ENCODE results near the gene CNEP1R1.

The CNEP1R1 gene

GRCh38 chr16:50066482-50067289, 41.7 kb downstream of the CNEP1R1 start:
- peaks cover 14% of the 10 kb centered on the region for H3K79me1 ChIP-seq (replicated peaks; ENCODE audit: low read length, poor library complexity, severe bottlenecking)
- H2AFZ ChIP-seq (ENCODE audit: low read depth, low read length): peak overlapping the region; percentile 95
- H2BK120ac ChIP-seq (ENCODE audit: low read depth, low read length): no peak overlapping the region
- H3K36me3 ChIP-seq (ENCODE audit: control insufficient read depth in 1 of 2, insufficient read depth in 2 of 2, low read depth in 1 of 2, low read length in 2 of 2): peaks cover 8 to 25% of the 10 kb centered on the region in 2 experiments
- H3K27me3 ChIP-seq (ENCODE audit: control insufficient read depth in 1 of 2, insufficient read depth in 1 of 2, low read length in 2 of 2): no peaks in the 10 kb centered on the region
- WGBS: 30% methylated on average over 30 of the region's 34 CpGs
- H3K4me3 ChIP-seq (ENCODE audit: insufficient read depth in 1 of 2, low read depth in 1 of 2, low read length in 2 of 2): peak overlapping the region; percentile 84 to 95
- no peak for DNase-seq
- peak overlapping the region in 1 of 2 experiments; percentile 88 for H3K4ac ChIP-seq (ENCODE audit: low read depth in 1 of 2, low read length in 2 of 2)
- peak overlapping the region; percentile 24 for H3K27ac ChIP-seq (ENCODE audit: low read length, poor library complexity, severe bottlenecking)
- no peak overlapping the region for H2BK15ac ChIP-seq (ENCODE audit: low read depth, poor library complexity, severe bottlenecking)
- H4K8ac ChIP-seq (ENCODE audit: low read length): peak overlapping the region; percentile 78
- H2BK12ac ChIP-seq (ENCODE audit: low read length in 2 of 2): peak overlapping the region in 1 of 2 experiments; percentile 54
- H3K9ac ChIP-seq (ENCODE audit: low read length): peak overlapping the region; percentile 90
- H3K23ac ChIP-seq (ENCODE audit: low read length in 2 of 2): peak overlapping the region in 1 of 2 experiments; percentile 59
- peak overlapping the region; percentile 97 for H3K4me2 ChIP-seq (ENCODE audit: low read length, poor library complexity, severe bottlenecking)
- H3K14ac ChIP-seq (ENCODE audit: low read length in 2 of 2): peak overlapping the region in 1 of 2 experiments; percentile 97
- H3K9me3 ChIP-seq (ENCODE audit: control insufficient read depth, low read length): no peaks in the 10 kb centered on the region
- H3K18ac ChIP-seq (ENCODE audit: low read depth in 1 of 2, low read length in 2 of 2): peak overlapping the region in 1 of 2 experiments; percentile 89
- no peak overlapping the region for H2AK5ac ChIP-seq (ENCODE audit: low read length, severe bottlenecking)
- no peak overlapping the region for H4K91ac ChIP-seq (ENCODE audit: low read length)
- no peak overlapping the region for H2BK5ac ChIP-seq (ENCODE audit: low read depth, low read length, poor library complexity, severe bottlenecking)
- H3K4me1 ChIP-seq (ENCODE audit: control insufficient read depth, insufficient read depth, low read depth, low read length): peaks cover 14% of the 10 kb centered on the region

GRCh38 chr16:50067290-50067853, 42.3 kb downstream of the CNEP1R1 start:
- no peak overlapping the region for H2BK12ac ChIP-seq (ENCODE audit: low read length in 2 of 2)
- no peak overlapping the region for H3K4ac ChIP-seq (ENCODE audit: low read depth in 1 of 2, low read length in 2 of 2)
- no peak overlapping the region for H2AFZ ChIP-seq (ENCODE audit: low read depth, low read length)
- H3K36me3 ChIP-seq (ENCODE audit: control insufficient read depth in 1 of 2, insufficient read depth in 2 of 2, low read depth in 1 of 2, low read length in 2 of 2): peaks cover 8 to 30% of the 10 kb centered on the region in 2 experiments
- peak overlapping the region in 1 of 2 experiments; percentile 95 for H3K4me3 ChIP-seq (ENCODE audit: insufficient read depth in 1 of 2, low read depth in 1 of 2, low read length in 2 of 2)
- no peak overlapping the region for H4K91ac ChIP-seq (ENCODE audit: low read length)
- H3K14ac ChIP-seq (ENCODE audit: low read length in 2 of 2): no peak overlapping the region
- H2AK5ac ChIP-seq (ENCODE audit: low read length, severe bottlenecking): no peak overlapping the region
- 29% methylated on average over 3 of the region's 3 CpGs for WGBS
- no peak overlapping the region for H3K23ac ChIP-seq (ENCODE audit: low read length in 2 of 2)
- peak overlapping the region; percentile 90 for H3K9ac ChIP-seq (ENCODE audit: low read length)
- no peak overlapping the region for H3K27ac ChIP-seq (ENCODE audit: low read length, poor library complexity, severe bottlenecking)
- peak overlapping the region; percentile 2 for H3K4me2 ChIP-seq (ENCODE audit: low read length, poor library complexity, severe bottlenecking)
- peaks cover 14% of the 10 kb centered on the region for H3K79me1 ChIP-seq (replicated peaks; ENCODE audit: low read length, poor library complexity, severe bottlenecking)
- H3K9me3 ChIP-seq (ENCODE audit: control insufficient read depth, low read length): no peaks in the 10 kb centered on the region
- peak; percentile 79 for DNase-seq
- no peak overlapping the region for H2BK120ac ChIP-seq (ENCODE audit: low read depth, low read length)
- no peak overlapping the region for H2BK15ac ChIP-seq (ENCODE audit: low read depth, poor library complexity, severe bottlenecking)
- H3K4me1 ChIP-seq (ENCODE audit: control insufficient read depth, insufficient read depth, low read depth, low read length): peaks cover 14% of the 10 kb centered on the region
- no peaks in the 10 kb centered on the region for H3K27me3 ChIP-seq (ENCODE audit: control insufficient read depth in 1 of 2, insufficient read depth in 1 of 2, low read length in 2 of 2)
- H2BK5ac ChIP-seq (ENCODE audit: low read depth, low read length, poor library complexity, severe bottlenecking): no peak overlapping the region
- no peak overlapping the region for H4K8ac ChIP-seq (ENCODE audit: low read length)
- no peak overlapping the region for H3K18ac ChIP-seq (ENCODE audit: low read depth in 1 of 2, low read length in 2 of 2)

GRCh38 chr16:50068550-50068949, 43.5 kb downstream of the CNEP1R1 start:
- Histone ChIP-seq H2BK120ac (ENCODE audit: low read depth, low read length) (no peak overlapping the region), H4K91ac (ENCODE audit: low read length) (no peak overlapping the region), H3K4ac (ENCODE audit: low read depth in 1 of 2, low read length in 2 of 2) (no peak overlapping the region), H3K9me3 (ENCODE audit: control insufficient read depth, low read length) (no peaks in the 10 kb centered on the region), H3K23ac (ENCODE audit: low read length in 2 of 2) (no peak overlapping the region), H3K14ac (ENCODE audit: low read length in 2 of 2) (no peak overlapping the region), H2AK5ac (ENCODE audit: low read length, severe bottlenecking) (no peak overlapping the region), H2BK12ac (ENCODE audit: low read length in 2 of 2) (no peak overlapping the region), H3K4me1 (ENCODE audit: control insufficient read depth, insufficient read depth, low read depth, low read length) (peaks cover 14% of the 10 kb centered on the region), H3K27ac (ENCODE audit: low read length, poor library complexity, severe bottlenecking) (no peak overlapping the region), H2AFZ (ENCODE audit: low read depth, low read length) (no peak overlapping the region), H3K18ac (ENCODE audit: low read depth in 1 of 2, low read length in 2 of 2) (no peak overlapping the region), H4K8ac (ENCODE audit: low read length) (no peak overlapping the region), H3K4me3 (ENCODE audit: insufficient read depth in 1 of 2, low read depth in 1 of 2, low read length in 2 of 2) (no peak overlapping the region), H3K27me3 (ENCODE audit: control insufficient read depth in 1 of 2, insufficient read depth in 1 of 2, low read length in 2 of 2) (no peaks in the 10 kb centered on the region), H2BK5ac (ENCODE audit: low read depth, low read length, poor library complexity, severe bottlenecking) (no peak overlapping the region), H3K9ac (ENCODE audit: low read length) (peak overlapping the region; percentile 90), H3K4me2 (ENCODE audit: low read length, poor library complexity, severe bottlenecking) (no peak overlapping the region), H3K79me1 (replicated peaks; ENCODE audit: low read length, poor library complexity, severe bottlenecking) (peaks cover 19% of the 10 kb centered on the region), H3K36me3 (ENCODE audit: control insufficient read depth in 1 of 2, insufficient read depth in 2 of 2, low read depth in 1 of 2, low read length in 2 of 2) (peaks cover 8 to 38% of the 10 kb centered on the region in 2 experiments), H2BK15ac (ENCODE audit: low read depth, poor library complexity, severe bottlenecking) (no peak overlapping the region)
- peak; percentile 76 for DNase-seq
- 93% methylated on average over 4 of the region's 4 CpGs for WGBS

- H2AFZ ChIP-seq (ENCODE audit: low read depth, low read length): no peak overlapping the region
- H3K18ac ChIP-seq (ENCODE audit: low read depth in 1 of 2, low read length in 2 of 2): no peak overlapping the region
- H3K14ac ChIP-seq (ENCODE audit: low read length in 2 of 2): no peak overlapping the region
- H4K8ac ChIP-seq (ENCODE audit: low read length): no peak overlapping the region
- H2BK120ac ChIP-seq (ENCODE audit: low read depth, low read length): no peak overlapping the region
- no peak overlapping the region for H4K91ac ChIP-seq (ENCODE audit: low read length)
- no peak overlapping the region for H2BK15ac ChIP-seq (ENCODE audit: low read depth, poor library complexity, severe bottlenecking)
- H3K4me3 ChIP-seq (ENCODE audit: insufficient read depth in 1 of 2, low read depth in 1 of 2, low read length in 2 of 2): no peak overlapping the region
- H3K4me2 ChIP-seq (ENCODE audit: low read length, poor library complexity, severe bottlenecking): no peak overlapping the region
- peaks cover 19% of the 10 kb centered on the region for H3K79me1 ChIP-seq (replicated peaks; ENCODE audit: low read length, poor library complexity, severe bottlenecking)
- H3K4ac ChIP-seq (ENCODE audit: low read depth in 1 of 2, low read length in 2 of 2): no peak overlapping the region
- H3K23ac ChIP-seq (ENCODE audit: low read length in 2 of 2): no peak overlapping the region
- peak; percentile 3 for DNase-seq
- H2AK5ac ChIP-seq (ENCODE audit: low read length, severe bottlenecking): no peak overlapping the region
- H3K9ac ChIP-seq (ENCODE audit: low read length): peak overlapping the region; percentile 90
- H3K36me3 ChIP-seq (ENCODE audit: control insufficient read depth in 1 of 2, insufficient read depth in 2 of 2, low read depth in 1 of 2, low read length in 2 of 2): peaks cover 8 to 38% of the 10 kb centered on the region in 2 experiments
- no peaks in the 10 kb centered on the region for H3K9me3 ChIP-seq (ENCODE audit: control insufficient read depth, low read length)
- WGBS: 100% methylated on average over 1 of the region's 1 CpG
- peaks cover 14% of the 10 kb centered on the region for H3K4me1 ChIP-seq (ENCODE audit: control insufficient read depth, insufficient read depth, low read depth, low read length)
- H2BK12ac ChIP-seq (ENCODE audit: low read length in 2 of 2): no peak overlapping the region
- no peak overlapping the region for H2BK5ac ChIP-seq (ENCODE audit: low read depth, low read length, poor library complexity, severe bottlenecking)
- H3K27me3 ChIP-seq (ENCODE audit: control insufficient read depth in 1 of 2, insufficient read depth in 1 of 2, low read length in 2 of 2): no peaks in the 10 kb centered on the region
- H3K27ac ChIP-seq (ENCODE audit: low read length, poor library complexity, severe bottlenecking): no peak overlapping the region
Observed at GRCh38 chr16:50069060-50069459, 44.0 kb downstream of the CNEP1R1 start.
